ENCODE measurements around the gene SBF2.
A peak's percentile ranks its signal among the peaks of the same experiment; 100 is the strongest.

The SBF2 gene

DNA sequence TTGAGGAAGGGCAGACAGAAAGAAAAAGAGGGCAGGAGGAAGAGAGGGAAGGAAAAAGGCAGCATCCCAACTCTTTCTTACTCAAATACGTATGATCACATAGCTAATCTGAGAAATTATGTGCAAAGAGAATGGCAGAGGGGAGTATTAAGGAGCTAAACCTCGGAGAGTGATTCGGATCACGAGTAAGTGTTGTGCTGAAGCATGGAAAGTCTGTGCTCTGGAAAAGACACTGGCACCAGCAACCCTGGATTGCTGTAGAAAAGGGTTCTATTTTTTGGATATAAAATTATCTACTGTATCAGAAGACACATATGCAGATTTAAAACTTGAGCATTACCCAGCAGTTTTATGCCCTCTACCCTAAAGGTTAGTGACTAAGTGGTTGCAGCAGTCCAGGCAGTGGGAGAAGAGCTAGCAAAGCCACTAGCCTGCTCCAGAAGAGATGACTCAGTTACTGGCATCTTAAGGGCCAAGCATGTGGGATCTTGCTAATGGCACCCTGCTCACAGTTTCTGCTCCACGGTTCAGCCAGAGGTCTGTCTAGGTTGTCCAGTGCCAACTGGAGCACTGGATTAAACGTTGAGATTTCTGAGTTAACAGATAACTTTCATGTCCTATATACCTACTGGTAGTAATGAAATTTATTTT is 478.4 kb downstream of the SBF2 start:
- peak; percentile 20 for DNase-seq (ENCODE audit: low read depth, low spot score)

GRCh38 chr11:9814108-9814507 is 479.9 kb downstream of the SBF2 start:
- DNase-seq (ENCODE audit: low read depth, low spot score): no peak

DNA sequence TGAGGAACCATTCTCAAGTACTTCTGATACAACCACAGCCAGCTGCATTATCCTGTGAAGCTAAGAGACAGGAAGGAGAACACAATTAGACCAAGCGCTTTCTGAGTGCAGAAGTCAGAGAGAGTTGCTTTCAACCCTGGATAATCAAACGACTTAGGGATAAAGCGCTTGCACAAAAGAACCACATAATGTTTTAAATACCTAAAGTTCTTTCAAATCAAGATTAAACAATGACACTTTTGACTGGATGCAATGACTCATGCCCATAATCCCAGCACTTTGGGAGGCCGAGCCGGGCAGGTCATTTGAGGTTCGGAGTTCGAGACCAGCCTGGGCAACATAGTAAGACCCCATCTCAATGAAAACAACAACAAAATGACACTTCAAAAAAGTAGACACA is 485.1 kb downstream of the SBF2 start:
- DNase-seq (ENCODE audit: low read depth, low spot score): no peak

- no peak for DNase-seq (ENCODE audit: low read depth, low spot score)
Measured at GRCh38 chr11:9806946-9807687, 486.9 kb downstream of the SBF2 start.

GRCh38 chr11:9804419-9804902 is 489.6 kb downstream of the SBF2 start:
- no peak for DNase-seq (ENCODE audit: low read depth, low spot score)

GRCh38 chr11:9803685-9804418 is 490.2 kb downstream of the SBF2 start:
- no peak for DNase-seq (ENCODE audit: low read depth, low spot score)

DNA sequence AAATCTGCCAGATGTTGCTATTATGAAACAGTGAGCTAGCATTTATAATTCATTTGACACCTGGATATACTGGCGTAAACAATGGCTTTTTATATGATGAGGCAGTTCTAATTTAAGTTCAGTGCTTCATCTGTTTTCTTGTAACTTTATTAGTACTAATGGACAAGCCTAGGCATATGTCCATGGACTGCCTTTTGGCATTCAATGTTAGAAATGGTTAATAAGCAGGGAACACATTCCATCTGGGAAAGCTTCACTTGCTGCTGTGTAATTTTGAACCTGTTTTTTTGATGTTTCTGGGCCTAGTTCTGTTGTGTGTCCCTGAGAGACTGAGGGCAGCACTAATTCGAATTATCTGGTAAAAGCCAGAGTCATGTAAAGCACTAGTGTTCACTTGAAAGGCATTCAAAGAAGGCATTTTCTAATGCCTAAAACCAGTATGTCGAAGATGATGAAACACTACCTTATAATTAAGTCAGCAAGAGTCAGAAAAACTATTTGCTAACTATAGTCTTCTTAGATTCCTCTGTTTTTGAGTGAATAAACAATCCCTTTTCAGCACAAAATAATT is 491.6 kb downstream of the SBF2 start:
- no peak for DNase-seq (ENCODE audit: low read depth, low spot score)

GRCh38 chr11:9799886-9800285 is 494.1 kb downstream of the SBF2 start:
- DNase-seq (ENCODE audit: low read depth, low spot score): no peak

- DNase-seq (ENCODE audit: low read depth, low spot score): no peak
Measured at GRCh38 chr11:9797300-9797699, 496.7 kb downstream of the SBF2 start.

DNA sequence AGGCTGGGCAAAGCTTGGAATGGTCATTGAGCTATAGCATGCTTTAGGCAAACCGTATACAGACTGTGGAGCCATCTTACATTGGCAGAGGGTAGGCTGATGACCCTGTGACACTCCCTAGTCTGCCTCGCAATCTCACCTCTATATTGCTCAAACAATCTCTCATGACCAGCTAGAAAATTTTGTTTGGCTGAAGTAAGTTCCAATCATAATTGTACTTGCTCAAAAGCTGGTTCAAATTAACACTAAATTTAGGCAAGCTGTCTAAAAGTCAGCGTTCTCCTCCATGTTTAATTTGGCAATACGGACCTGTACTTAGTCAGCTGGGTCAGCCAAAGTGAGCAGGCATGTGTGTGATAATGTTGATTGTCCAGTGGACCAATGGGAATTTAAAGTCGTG is 497.2 kb downstream of the SBF2 start:
- DNase-seq (ENCODE audit: low read depth, low spot score): no peak

- DNase-seq (ENCODE audit: low read depth, low spot score): no peak
Measured at GRCh38 chr11:9796266-9796665, 497.8 kb downstream of the SBF2 start.

DNA sequence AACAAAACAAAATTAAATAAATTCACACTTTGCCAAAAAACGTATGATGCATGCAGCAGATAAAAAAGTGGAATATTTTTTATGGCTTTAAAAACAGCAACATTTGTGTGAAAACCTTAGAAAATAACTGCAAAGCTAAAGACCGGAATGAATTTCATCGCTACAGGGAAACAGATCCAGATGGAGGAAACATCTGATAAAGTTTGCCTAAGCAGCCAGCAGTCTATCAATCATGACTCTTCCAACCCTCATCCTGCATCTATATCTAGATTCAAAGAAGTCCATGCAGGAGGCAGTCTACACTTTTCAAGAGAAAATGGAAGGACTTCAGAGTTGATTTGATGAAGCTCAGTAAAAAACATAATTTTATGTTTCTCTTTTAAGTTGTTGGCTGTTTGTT is 503.3 kb downstream of the SBF2 start:
- no peak for DNase-seq (ENCODE audit: low read depth, low spot score)

GRCh38 chr11:9789910-9790309 is 504.1 kb downstream of the SBF2 start:
- DNase-seq (ENCODE audit: low read depth, low spot score): no peak

DNA sequence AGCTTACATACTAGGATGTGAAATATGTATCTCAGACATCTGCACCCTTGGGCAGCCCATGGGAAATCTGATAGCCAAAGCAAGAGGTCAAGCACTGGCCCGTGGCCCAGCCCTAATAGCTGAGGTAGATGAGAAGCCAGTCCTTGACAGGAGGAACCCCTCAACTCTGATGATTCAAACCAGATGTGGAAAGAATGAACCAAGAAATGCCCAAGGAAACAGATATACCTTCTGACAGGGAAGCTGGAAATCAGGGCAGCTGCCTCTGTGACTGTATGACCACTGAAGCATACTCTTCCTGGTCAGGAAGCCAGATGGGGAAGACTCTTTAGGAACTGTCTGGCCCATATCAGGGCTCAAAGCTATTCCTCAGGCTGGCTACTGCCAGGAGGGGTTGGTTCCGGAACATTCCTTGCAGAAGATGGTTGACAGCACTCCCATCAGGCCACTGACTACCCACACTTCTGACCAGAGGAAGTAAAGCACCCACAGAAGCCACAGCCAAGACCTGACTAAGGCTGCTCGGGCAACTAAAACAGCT is 506.0 kb downstream of the SBF2 start:
- peak; percentile 16 for DNase-seq (ENCODE audit: low read depth, low spot score)

- no peak for DNase-seq (ENCODE audit: low read depth, low spot score)
Measured at GRCh38 chr11:9787260-9787659, 506.8 kb downstream of the SBF2 start.

DNA sequence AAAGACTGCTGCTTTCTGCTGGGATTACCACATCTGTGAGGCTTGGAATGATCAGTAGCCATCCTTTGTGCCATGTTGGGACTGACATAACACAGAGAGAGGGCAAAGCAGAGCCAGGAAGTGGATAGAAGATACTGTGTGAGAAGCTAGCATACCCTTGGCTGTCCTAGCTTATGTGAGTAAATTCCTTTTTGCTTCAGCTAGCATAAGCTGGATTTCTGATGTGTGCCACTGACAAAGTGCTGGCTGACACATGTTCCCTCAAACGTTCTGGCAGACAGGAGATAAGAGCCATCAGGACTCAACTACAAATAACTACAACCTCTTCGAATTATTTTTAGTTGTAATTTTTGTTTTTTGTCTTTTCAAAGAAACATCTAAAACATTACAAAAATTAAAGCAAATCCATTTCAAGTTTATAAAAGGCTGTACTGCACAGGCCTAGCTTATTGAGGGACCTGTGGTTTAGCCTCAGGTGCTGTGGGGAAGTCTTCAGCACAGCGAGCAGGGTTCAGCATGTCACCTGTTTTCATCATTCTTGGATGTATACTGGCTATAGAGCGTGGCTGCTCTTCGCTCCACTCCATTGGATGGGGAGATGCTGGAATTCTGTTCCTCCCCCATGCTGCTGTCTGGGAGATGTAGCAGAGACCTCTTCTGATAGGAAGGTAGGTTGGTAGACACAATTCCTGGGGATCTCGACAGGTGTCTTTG is 509.3 kb downstream of the SBF2 start:
- DNase-seq (ENCODE audit: low read depth, low spot score): no peak

DNA sequence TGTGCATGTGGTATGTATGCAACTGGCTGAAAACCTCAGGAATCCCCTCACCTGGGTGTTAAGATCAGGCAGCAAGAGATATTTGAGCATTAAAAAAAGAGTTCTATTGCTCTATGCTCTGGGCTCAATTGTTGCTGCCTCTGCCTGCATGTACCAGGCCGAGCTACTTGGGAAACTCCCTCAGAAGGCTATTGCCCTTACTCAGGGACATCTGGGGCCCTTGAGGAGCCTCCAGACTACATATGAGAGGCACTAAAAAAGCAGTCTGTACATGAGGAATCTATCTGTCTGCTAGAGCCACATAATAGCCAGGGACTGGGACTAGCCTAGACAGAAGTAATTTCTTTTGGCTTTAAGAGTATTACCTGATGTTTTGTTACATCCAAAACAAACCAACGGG is 510.0 kb downstream of the SBF2 start:
- DNase-seq (ENCODE audit: low read depth, low spot score): no peak

GRCh38 chr11:9780929-9781328 is 513.1 kb downstream of the SBF2 start:
- no peak for DNase-seq (ENCODE audit: low read depth, low spot score)

GRCh38 chr11:9777525-9777924 is 516.5 kb downstream of the SBF2 start:
- DNase-seq (ENCODE audit: low read depth, low spot score): no peak

- no peak for DNase-seq (ENCODE audit: low read depth, low spot score)
Measured at GRCh38 chr11:9777066-9777465, 517.0 kb downstream of the SBF2 start.

- no peak for DNase-seq (ENCODE audit: low read depth, low spot score)
Measured at GRCh38 chr11:9776203-9776602, 517.8 kb downstream of the SBF2 start.

All from brain pericyte (primary cell).